ENCODE results near the gene SLIT1. TPM values are rescaled to one million over a fixed set of nuclear protein-coding genes. Genes with fewer than 3 reads are reported as not detected.

Gene SLIT1
- total and polyA plus RNA-seq, 3 donors from 2014 or later = 1.9 to 4.6 (median 2.5) TPM

DNA sequence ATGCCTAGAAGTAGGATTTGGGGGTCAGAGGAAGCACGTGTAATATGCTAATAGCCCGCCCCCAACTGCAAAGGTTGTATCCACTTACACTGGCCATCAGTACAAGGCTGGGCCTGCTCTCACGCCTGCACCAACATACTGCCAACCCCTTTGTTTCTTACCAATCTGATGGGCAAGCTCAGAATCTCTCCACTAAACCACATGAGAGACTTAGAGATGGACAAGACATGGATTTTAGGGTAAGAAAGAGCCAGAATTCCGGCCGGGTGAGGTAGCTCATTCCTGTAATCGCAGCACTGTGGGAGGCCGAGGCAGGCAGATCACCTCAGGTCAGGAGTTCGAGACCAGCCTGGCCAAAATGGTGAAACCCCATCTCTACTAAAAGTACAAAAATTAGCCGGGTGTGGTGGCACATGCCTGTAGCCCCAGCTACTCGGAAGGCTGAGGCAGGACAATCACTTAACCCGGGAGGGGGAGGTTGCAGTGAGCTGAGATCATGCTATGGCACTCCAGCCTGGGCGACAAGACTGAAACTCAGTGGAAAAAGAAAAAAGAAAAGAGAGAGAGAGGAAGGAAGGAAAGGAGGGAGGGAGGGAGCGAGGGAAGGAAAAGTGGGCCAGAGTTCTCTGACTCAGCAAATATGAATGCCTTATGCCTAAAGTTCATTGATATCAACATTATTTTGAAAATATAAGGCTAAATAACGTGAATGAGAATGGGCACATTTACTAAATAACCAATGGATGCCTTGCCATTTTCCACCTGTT, 162.2 kb downstream of the SLIT1 start:
- TF ChIP-seq POLR2A (IDR thresholded peaks at IDR 0.05) (no peak), CTCF (IDR thresholded peaks at IDR 0.05) (no peak)
- Histone ChIP-seq H3K4me3 (no peak overlapping the region), H3K27me3 (no peaks in the 10 kb centered on the region), H3K36me3 (ENCODE audit: low read depth, missing control alignments) (no peaks in the 10 kb centered on the region), H3K4me1 (peaks cover 12% of the 10 kb centered on the region), H3K27ac (peak overlapping the region in 1 of 2 donors; percentile 41), H3K9me3 (no peaks in the 10 kb centered on the region)
- intact Hi-C loops (cut with DNase I; ENCODE audit: low total_unique reads) = no loop called here
- WGBS, 2 donors = 74 to 81% methylated on average over 12 to 14 of the region's 14 CpGs
- no peak for DNase-seq

DNA sequence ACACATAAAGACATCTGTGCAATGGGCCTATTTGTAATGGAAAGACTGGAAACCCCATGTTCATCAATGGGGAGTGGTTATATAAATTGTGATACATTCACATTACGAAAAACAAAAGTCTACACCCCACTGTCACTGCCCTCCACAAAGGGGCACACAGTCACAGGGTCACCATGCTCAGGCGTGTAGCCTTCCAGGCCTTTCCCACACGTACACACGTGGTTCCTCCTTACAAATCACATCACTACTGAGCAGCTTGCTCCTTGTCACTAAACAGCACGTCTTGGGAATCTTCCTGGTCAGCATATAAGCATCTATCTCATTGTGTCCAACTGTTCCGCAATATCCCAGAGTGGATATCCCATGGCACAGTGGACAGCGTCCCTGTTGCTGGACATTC, 163.1 kb downstream of the SLIT1 start:
- no peak overlapping the region for H3K4me3 ChIP-seq
- no peak for DNase-seq
- 94 to 96% methylated on average over 7 of the region's 7 CpGs for WGBS, 2 donors

GRCh38 chr10:97020452-97021400, 165.0 kb downstream of the SLIT1 start:
- Histone ChIP-seq H3K27me3 (no peaks in the 10 kb centered on the region), H3K4me1 (peaks cover 12% of the 10 kb centered on the region), H3K27ac (peak overlapping the region; percentile 29 to 66), H3K4me3 (no peak overlapping the region), H3K36me3 (ENCODE audit: low read depth, missing control alignments) (no peaks in the 10 kb centered on the region), H3K9me3 (no peaks in the 10 kb centered on the region)
- 63 to 67% methylated on average over 14 to 25 of the region's 25 CpGs for WGBS, 2 donors
- peak; percentile 59 for DNase-seq
- intact Hi-C loops (cut with DNase I; ENCODE audit: low total_unique reads) = no loop called here
- no peak for TF ChIP-seq CTCF (IDR thresholded peaks at IDR 0.05)

More for the DNA sequence above, 163.1 kb downstream of the SLIT1 start:
- H3K27ac ChIP-seq = no peak overlapping the region
- no peaks in the 10 kb centered on the region for H3K9me3 ChIP-seq
- H3K4me1 ChIP-seq = peaks cover 12% of the 10 kb centered on the region
- TF ChIP-seq POLR2A (IDR thresholded peaks at IDR 0.05) = no peak
- no peak for TF ChIP-seq CTCF (IDR thresholded peaks at IDR 0.05)
- H3K36me3 ChIP-seq (ENCODE audit: low read depth, missing control alignments) = no peaks in the 10 kb centered on the region
- H3K27me3 ChIP-seq = no peaks in the 10 kb centered on the region
- intact Hi-C loops (cut with DNase I; ENCODE audit: low total_unique reads) = no loop called here

DNA sequence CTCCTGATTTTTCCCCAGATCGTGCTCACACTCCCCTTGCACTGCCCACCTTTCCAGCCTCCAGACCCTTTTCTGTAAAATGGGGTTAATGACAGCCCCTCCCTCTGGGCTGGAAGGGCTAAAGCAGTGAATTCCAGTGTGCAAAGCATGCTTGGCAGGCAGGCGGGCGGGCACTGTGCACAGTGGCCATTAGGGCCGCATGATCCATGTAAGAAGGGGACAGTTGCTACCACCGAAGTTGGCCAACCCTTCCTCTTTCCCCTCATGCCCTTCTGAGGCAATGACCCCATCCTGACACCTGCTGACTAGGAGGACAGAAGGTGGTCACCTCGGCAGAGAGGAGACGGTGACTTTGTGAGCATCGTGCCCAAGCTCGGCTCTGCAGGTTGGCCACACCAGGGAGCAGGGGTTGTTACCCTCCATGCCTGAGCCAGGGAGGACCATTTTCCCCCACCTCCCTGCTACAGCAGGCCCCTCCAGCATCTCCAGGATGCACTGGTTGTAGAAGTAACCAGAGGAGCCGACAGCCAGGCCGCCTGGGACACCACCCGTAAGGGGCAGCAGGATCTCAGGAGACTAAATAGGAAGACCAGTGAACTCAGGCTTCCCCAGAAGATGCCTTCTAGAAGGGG, 166.4 kb downstream of the SLIT1 start:
- intact Hi-C loops (cut with DNase I; ENCODE audit: low total_unique reads) = no loop called here
- WGBS, 2 donors = 93 to 95% methylated on average over 12 of the region's 12 CpGs
- Histone ChIP-seq H3K27me3 (no peaks in the 10 kb centered on the region), H3K4me3 (no peak overlapping the region), H3K4me1 (peaks cover 12% of the 10 kb centered on the region), H3K27ac (no peak overlapping the region), H3K36me3 (ENCODE audit: low read depth, missing control alignments) (no peaks in the 10 kb centered on the region), H3K9me3 (no peaks in the 10 kb centered on the region)
- DNase-seq = no peak
- TF ChIP-seq CTCF (IDR thresholded peaks at IDR 0.05) (no peak), POLR2A (IDR thresholded peaks at IDR 0.05) (no peak)

Data from testis (tissue), 3 donors.